GM12891 (cell line): ENCODE results near the gene LRRC10B.

Experiments used
- PAX5 ChIP-seq: IDR thresholded peaks from 2 replicates; pipeline ENCODE4 v1.6.1; 2011; ENCODE audit warnings: low read length, moderate library complexity, mild to moderate bottlenecking; ENCODE audit not compliant: insufficient read depth, severe bottlenecking
- POLR2A ChIP-seq: IDR thresholded peaks from 2 replicates; pipeline ENCODE4 v1.6.1; 2011; ENCODE audit warnings: low read depth, low read length, control low read depth
- POLR2AphosphoS5 ChIP-seq: IDR thresholded peaks from 2 replicates; pipeline ENCODE4 v1.6.1; 2011; ENCODE audit warnings: low read depth, low read length, control low read depth
- SPI1 ChIP-seq: IDR thresholded peaks from 2 replicates; pipeline ENCODE4 v1.6.1; 2011; ENCODE audit warnings: low read depth, low read length, control low read depth
- TAF1 ChIP-seq: IDR thresholded peaks from 2 replicates; pipeline ENCODE4 v1.6.1; 2011; ENCODE audit warnings: low read depth, low read length, control low read depth

DNA sequence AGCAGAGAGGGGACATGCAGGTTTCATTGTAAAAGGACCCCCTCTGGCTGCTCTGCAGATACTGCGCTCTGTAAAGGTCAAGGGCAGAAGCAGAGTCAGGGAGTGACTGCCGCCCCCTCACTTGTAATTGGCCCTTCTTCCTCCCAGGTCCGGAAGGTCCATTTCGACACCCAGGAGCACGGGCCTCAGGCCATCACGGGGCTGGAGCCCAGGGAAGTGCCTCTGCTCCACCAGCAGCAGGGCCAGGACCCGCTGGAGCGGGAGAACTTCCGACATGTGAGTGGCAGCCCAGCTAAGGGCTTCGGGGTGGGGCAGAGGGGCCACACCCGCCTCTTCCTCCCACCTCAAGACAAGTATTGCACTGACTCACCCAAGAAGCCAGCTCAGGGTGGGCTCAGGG, 24.0 kb upstream of the LRRC10B start:
- no peak for TF ChIP-seq POLR2AphosphoS5
- no peak for TF ChIP-seq TAF1
- TF ChIP-seq SPI1: no peak
- TF ChIP-seq POLR2A: no peak
- no peak for TF ChIP-seq PAX5
